Stomach (tissue), 4 donors: ENCODE results near the gene INF2.

ENCODE experiments used
- EP300 ChIP-seq: sonication (generic); formaldehyde crosslinking; IDR thresholded peaks from one replicate; pipeline ENCODE4 v1.6.1; 2017; ENCODE audit warnings: antibody characterized with exemption
- POLR2A ChIP-seq, 4 donors: fragments of 450-650 bp; IDR thresholded peaks; one replicate each; pipeline ENCODE4 v1.6.1; 2016; ENCODE audit warnings: antibody characterized with exemption in 4 of 4, control low read depth in 2 of 4, mild to moderate bottlenecking in 1 of 4, moderate library complexity in 1 of 4
- POLR2AphosphoS5 ChIP-seq, 3 donors: sonication (generic); formaldehyde crosslinking; IDR thresholded peaks; one replicate each; pipeline ENCODE4 v1.6.1; 2016; ENCODE audit warnings: antibody characterized with exemption in 3 of 3
- TF ChIP-seq, protein P1 (sequence below), 7 experiments: fragments of 450-650 bp in 4 of 7; fragments of 200-600 bp in 3 of 7; sonication (generic) in 3 of 7; IDR thresholded peaks; one replicate each; pipeline ENCODE4 v1.5.1; 2016 to 2019; ENCODE audit warnings: antibody characterized with exemption in 7 of 7, control low read depth in 2 of 7, mild to moderate bottlenecking in 1 of 7

DNA sequence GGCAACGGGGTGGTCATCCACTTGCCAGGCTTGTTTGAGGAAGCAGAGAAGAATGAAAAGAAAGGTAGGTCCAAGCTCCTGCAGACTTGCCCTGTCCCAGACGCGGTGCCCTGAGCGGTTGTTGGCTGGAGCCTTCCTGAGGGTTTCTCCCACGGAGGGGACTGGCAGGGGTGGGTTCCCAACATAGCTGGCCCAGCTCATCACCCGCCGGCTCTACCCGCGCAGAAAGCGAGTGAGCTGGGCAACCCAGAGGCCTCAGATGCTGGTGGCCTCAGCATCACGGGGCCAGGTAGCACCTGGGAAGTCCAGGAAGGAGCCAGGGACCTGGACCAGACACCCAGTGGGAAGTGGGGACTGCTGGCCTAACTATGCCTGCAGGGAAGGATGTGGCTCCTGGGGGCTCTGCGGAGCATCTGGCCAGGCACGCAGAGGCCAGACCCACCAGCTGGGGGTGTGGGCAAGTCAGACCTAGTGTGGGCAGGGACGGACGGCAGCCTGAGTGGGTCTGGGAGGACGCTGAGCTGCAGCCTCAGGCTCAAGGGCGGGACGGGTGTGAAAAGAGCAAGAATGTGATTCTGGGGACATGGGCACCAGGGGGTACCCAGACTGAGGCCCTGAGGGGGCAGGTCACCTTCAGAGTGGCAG lies 49.1 kb downstream of the INF2 start:
- TF ChIP-seq, protein P1, sequence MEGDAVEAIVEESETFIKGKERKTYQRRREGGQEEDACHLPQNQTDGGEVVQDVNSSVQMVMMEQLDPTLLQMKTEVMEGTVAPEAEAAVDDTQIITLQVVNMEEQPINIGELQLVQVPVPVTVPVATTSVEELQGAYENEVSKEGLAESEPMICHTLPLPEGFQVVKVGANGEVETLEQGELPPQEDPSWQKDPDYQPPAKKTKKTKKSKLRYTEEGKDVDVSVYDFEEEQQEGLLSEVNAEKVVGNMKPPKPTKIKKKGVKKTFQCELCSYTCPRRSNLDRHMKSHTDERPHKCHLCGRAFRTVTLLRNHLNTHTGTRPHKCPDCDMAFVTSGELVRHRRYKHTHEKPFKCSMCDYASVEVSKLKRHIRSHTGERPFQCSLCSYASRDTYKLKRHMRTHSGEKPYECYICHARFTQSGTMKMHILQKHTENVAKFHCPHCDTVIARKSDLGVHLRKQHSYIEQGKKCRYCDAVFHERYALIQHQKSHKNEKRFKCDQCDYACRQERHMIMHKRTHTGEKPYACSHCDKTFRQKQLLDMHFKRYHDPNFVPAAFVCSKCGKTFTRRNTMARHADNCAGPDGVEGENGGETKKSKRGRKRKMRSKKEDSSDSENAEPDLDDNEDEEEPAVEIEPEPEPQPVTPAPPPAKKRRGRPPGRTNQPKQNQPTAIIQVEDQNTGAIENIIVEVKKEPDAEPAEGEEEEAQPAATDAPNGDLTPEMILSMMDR (IDR thresholded peaks at IDR 0.05): no peak
- TF ChIP-seq POLR2A (IDR thresholded peaks at IDR 0.05): no peak
- TF ChIP-seq POLR2AphosphoS5 (IDR thresholded peaks at IDR 0.05): no peak
- TF ChIP-seq EP300: no peak
